Thyroid gland (tissue), 4 donors: ENCODE results near the gene UBTF.

Source experiments
- POLR2A ChIP-seq, 2 donors: fragments of 450-650 bp; IDR thresholded peaks; one replicate each; pipeline ENCODE4 v1.6.1; 2017; ENCODE audit warnings: antibody characterized with exemption in 2 of 2, mild to moderate bottlenecking in 2 of 2, moderate library complexity in 1 of 2
- TF ChIP-seq, protein P1 (sequence below), 6 experiments: fragments of 200-600 bp in 3 of 6; fragments of 450-650 bp in 3 of 6; sonication (generic) in 3 of 6; IDR thresholded peaks; one replicate each; pipeline ENCODE4 v1.5.1; 2016 to 2019; ENCODE audit warnings: antibody characterized with exemption in 6 of 6, mild to moderate bottlenecking in 2 of 6, inconsistent platforms in 1 of 6, moderate library complexity in 1 of 6

DNA sequence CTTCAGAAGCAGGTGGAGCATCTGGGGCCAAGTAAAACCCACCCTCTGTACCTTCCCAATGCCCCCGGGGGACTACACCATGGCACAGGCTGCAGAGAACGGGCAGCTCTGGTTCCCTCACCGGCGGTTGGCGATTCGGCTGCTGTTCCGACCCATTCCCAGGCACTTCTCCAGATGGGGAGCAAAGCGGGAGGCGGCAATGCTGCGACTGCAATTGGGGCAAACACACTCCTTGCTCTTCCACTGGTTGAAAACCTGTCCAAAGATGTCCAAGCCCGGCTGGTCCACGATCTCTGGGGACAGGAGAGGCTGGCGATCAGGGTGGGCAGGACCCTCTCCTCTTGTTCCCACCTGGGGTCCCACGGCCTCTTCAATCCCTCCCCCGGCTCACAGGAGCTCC lies 22.4 kb downstream of the UBTF start:
- TF ChIP-seq, protein P1, sequence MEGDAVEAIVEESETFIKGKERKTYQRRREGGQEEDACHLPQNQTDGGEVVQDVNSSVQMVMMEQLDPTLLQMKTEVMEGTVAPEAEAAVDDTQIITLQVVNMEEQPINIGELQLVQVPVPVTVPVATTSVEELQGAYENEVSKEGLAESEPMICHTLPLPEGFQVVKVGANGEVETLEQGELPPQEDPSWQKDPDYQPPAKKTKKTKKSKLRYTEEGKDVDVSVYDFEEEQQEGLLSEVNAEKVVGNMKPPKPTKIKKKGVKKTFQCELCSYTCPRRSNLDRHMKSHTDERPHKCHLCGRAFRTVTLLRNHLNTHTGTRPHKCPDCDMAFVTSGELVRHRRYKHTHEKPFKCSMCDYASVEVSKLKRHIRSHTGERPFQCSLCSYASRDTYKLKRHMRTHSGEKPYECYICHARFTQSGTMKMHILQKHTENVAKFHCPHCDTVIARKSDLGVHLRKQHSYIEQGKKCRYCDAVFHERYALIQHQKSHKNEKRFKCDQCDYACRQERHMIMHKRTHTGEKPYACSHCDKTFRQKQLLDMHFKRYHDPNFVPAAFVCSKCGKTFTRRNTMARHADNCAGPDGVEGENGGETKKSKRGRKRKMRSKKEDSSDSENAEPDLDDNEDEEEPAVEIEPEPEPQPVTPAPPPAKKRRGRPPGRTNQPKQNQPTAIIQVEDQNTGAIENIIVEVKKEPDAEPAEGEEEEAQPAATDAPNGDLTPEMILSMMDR (IDR thresholded peaks at IDR 0.05): no peak
- no peak for TF ChIP-seq POLR2A (IDR thresholded peaks at IDR 0.05)
